SK-N-SH (cell line): Measurements from ENCODE around the gene WNK1. TPM values are rescaled to one million over a fixed set of nuclear protein-coding genes. Genes with fewer than 3 reads are reported as not detected.
"Not testable (repeated sequence)": the region's sequence is repeated elsewhere in the genome, so short reads cannot be mapped to it uniquely, and the experiment has no call there.

ENCODE experiments used
- CTCF ChIA-PET: fragments of 300-600, 350-600 bp; formaldehyde crosslinking; extraction: SDS; loops from one replicate; lab custom pipeline; 2021; lab: Yijun Ruan, JAX
- POLR2A ChIA-PET: fragments of 350-600 bp; sonication (Branson Sonifier 250); formaldehyde crosslinking; extraction: SDS; loops from one replicate; lab custom pipeline; 2020; ENCODE audit warnings: antibody characterized with exemption, inconsistent platforms; lab: Yijun Ruan, JAX
- DNase-seq: peaks from one replicate; pipeline ENCODE4 v3.0.0; 2012
- H2AFZ ChIP-seq: fragments of 200-600 bp; sonication (generic); 2 replicates; pipeline ENCODE4 v1.8.1; 2016; ENCODE audit warnings: antibody characterized with exemption, mild to moderate bottlenecking, low read depth
- H3F3A ChIP-seq: fragments of 200-600 bp; sonication (generic); replicated peaks from 2 replicates; pipeline ENCODE3; 2016; ENCODE audit warnings: antibody characterized with exemption, mild to moderate bottlenecking; ENCODE audit not compliant: insufficient read depth
- H3K27ac ChIP-seq, 2 experiments: fragments of 200-500 bp in 1 of 2; fragments of 200-600 bp in 1 of 2; sonication (Bioruptor generic) in 1 of 2; sonication (generic), shearing (Covaris generic) in 1 of 2; 2 replicates each; pipeline versions ENCODE4 v1.5.1 to v1.6.1; 2014 to 2016; ENCODE audit warnings: low read depth in 2 of 2, inconsistent platforms in 1 of 2, low read length in 1 of 2, mild to moderate bottlenecking in 1 of 2, mixed read lengths in 1 of 2
- H3K27me3 ChIP-seq: fragments of 200-600 bp; sonication (generic), shearing (Covaris generic); 2 replicates; pipeline ENCODE4 v1.6.1; 2016; ENCODE audit warnings: mixed run types; ENCODE audit not compliant: insufficient read depth
- H3K36me3 ChIP-seq, 2 experiments: fragments of 200-500 bp in 1 of 2; fragments of 200-600 bp in 1 of 2; sonication (Bioruptor generic) in 1 of 2; sonication (generic) in 1 of 2; replicated peaks in 1 of 2; 2 replicates each; pipeline versions ENCODE3 to v1.5.1; 2014 to 2016; ENCODE audit warnings: low read length in 1 of 2, mild to moderate bottlenecking in 1 of 2; ENCODE audit not compliant: insufficient read depth in 2 of 2, control insufficient read depth in 1 of 2
- H3K4me1 ChIP-seq, 2 experiments: fragments of 200-500 bp in 1 of 2; fragments of 200-600 bp in 1 of 2; sonication (Bioruptor generic) in 1 of 2; sonication (generic), shearing (Covaris generic) in 1 of 2; 2 replicates each; pipeline versions ENCODE4 v1.5.1 to v1.6.1; 2014 to 2016; ENCODE audit warnings: low read depth in 1 of 2, low read length in 1 of 2, mixed run types in 1 of 2; ENCODE audit not compliant: insufficient read depth in 2 of 2, control insufficient read depth in 1 of 2
- H3K4me2 ChIP-seq: fragments of 200-600 bp; sonication (generic), shearing (Covaris generic); 2 replicates; pipeline ENCODE4 v1.6.1; 2017; ENCODE audit warnings: mixed run types
- H3K4me3 ChIP-seq, 2 experiments: fragments of 200-500 bp in 1 of 2; fragments of 200-600 bp in 1 of 2; sonication (Bioruptor generic) in 1 of 2; sonication (generic), shearing (Covaris generic) in 1 of 2; 2 replicates each; pipeline versions ENCODE4 v1.5.1 to v1.8.1; 2014 to 2016; ENCODE audit warnings: low read depth in 2 of 2, inconsistent platforms in 1 of 2, low read length in 1 of 2, mild to moderate bottlenecking in 1 of 2, mixed read lengths in 1 of 2, moderate library complexity in 1 of 2
- H3K79me2 ChIP-seq: fragments of 200-600 bp; sonication (generic); 2 replicates; pipeline ENCODE4 v1.8.1; 2017; ENCODE audit warnings: mild to moderate bottlenecking; ENCODE audit not compliant: insufficient read depth
- H3K9ac ChIP-seq: fragments of 200-600 bp; sonication (generic); 2 replicates; pipeline ENCODE4 v1.6.1; 2017; ENCODE audit warnings: mixed run types
- H3K9me2 ChIP-seq: fragments of 200-600 bp; sonication (generic); 2 replicates; pipeline ENCODE4 v1.6.1; 2017; ENCODE audit warnings: mixed run types
- H3K9me3 ChIP-seq: fragments of 200-600 bp; sonication (generic); 2 replicates; pipeline ENCODE4 v1.6.1; 2017; ENCODE audit warnings: mixed run types, mild to moderate bottlenecking, moderate library complexity
- H4K20me1 ChIP-seq: fragments of 200-600 bp; sonication (generic); 2 replicates; pipeline ENCODE4 v1.6.1; 2017; ENCODE audit warnings: mild to moderate bottlenecking, mixed run types; ENCODE audit not compliant: insufficient read depth
- GATA2 ChIP-seq: sonication (generic); formaldehyde crosslinking; IDR thresholded peaks from 2 replicates; pipeline ENCODE4 v1.5.0; 2020; ENCODE audit warnings: mild to moderate bottlenecking, missing genetic modification reagents
- NFIC ChIP-seq: IDR thresholded peaks from 2 replicates; pipeline ENCODE4 v1.4.0; 2012; ENCODE audit warnings: borderline replicate concordance
- PBX3 ChIP-seq: IDR thresholded peaks from 2 replicates; pipeline ENCODE4; 2012
- POLR2AphosphoS5 ChIP-seq: IDR thresholded peaks from 2 replicates; pipeline ENCODE4 v1.6.1; 2012; ENCODE audit warnings: low read depth, low read length
- RXRA ChIP-seq: IDR thresholded peaks from 2 replicates; pipeline ENCODE4 v1.4.0; 2012; ENCODE audit warnings: low read depth, mild to moderate bottlenecking, borderline replicate concordance
- TCF12 ChIP-seq: IDR thresholded peaks from 2 replicates; pipeline ENCODE4 v1.4.0; 2012
- WGBS: methylation state at CpG from one replicate; pipeline ENCODE4 v1.1.6; 2017; ENCODE audit warnings: low lambda C conversion rate; 5-methylcytosine and 5-hydroxymethylcytosine counted together
- polyA plus RNA-seq, 3 experiments: library from polyadenylated mRNA; depleted of rRNA; stranded (reverse); fragments of >200 nt; gene quantifications; 2 replicates each; pipeline ENCODE4 v1.2.3, GENCODE V29; 2012
- TF ChIP-seq, protein P1 (sequence below): IDR thresholded peaks from 2 replicates; pipeline ENCODE4 v1.4.0; 2012; ENCODE audit warnings: low read depth, borderline replicate concordance

The WNK1 gene
- polyA plus RNA-seq, 1 of the 3 experiments (the other 2 are of a cell fraction), result 30.5 TPM

DNA sequence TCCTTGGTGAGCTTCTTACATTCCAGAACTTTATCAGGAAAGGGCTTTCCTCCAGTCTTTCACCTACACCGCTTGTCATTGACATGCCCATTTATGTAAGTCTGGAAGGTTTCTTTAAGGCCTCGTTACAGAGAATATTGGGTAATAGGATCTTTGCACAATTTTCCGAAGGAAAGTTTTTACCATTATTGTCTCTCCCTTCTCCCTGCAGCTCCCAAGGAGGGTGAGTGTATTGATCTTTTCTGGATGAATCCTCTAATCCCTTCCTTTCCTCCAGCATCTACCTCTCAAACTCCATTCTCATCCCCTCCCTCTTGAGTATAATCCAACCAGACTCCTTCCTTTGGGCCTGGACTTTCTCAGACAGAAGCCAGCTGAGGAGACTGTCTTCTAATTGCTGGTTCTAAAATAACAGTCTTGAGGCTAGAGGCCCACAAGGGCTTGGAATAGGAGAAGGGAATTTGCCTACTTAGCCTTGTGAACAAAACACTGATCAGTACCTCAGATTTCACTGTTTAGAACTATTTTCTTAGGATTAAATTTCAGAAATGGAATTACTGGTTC is 21.8 kb downstream of the WNK1 start:
- no peak for DNase-seq
- Histone ChIP-seq H3K79me2 (peaks cover 100% of the 10 kb centered on the region), H3K9ac (no peak overlapping the region), H3K27me3 (no peaks in the 10 kb centered on the region), H3K9me3 (no peaks in the 10 kb centered on the region), H3K9me2 (no peaks in the 10 kb centered on the region), H3K4me3 (no peak overlapping the region), H4K20me1 (peaks cover 95% of the 10 kb centered on the region), H3K4me2 (0 out of 2 replicates have a peak overlapping the region, but pooled peaks have one; percentile 10), H2AFZ (no peak overlapping the region)
- 89% methylated on average over 3 of the region's 3 CpGs for WGBS
- POLR2A ChIA-PET, result no interaction called here
- TF ChIP-seq RXRA, result no peak
- TF ChIP-seq GATA2 (CRISPR knock-in tag), result no peak
- TF ChIP-seq NFIC, result no peak
- TF ChIP-seq, protein P1, sequence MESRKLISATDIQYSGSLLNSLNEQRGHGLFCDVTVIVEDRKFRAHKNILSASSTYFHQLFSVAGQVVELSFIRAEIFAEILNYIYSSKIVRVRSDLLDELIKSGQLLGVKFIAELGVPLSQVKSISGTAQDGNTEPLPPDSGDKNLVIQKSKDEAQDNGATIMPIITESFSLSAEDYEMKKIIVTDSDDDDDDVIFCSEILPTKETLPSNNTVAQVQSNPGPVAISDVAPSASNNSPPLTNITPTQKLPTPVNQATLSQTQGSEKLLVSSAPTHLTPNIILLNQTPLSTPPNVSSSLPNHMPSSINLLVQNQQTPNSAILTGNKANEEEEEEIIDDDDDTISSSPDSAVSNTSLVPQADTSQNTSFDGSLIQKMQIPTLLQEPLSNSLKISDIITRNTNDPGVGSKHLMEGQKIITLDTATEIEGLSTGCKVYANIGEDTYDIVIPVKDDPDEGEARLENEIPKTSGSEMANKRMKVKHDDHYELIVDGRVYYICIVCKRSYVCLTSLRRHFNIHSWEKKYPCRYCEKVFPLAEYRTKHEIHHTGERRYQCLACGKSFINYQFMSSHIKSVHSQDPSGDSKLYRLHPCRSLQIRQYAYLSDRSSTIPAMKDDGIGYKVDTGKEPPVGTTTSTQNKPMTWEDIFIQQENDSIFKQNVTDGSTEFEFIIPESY, result no peak
- TF ChIP-seq POLR2AphosphoS5, result no peak
- peak; percentile 61 for TF ChIP-seq TCF12
- peak; percentile 48 for TF ChIP-seq PBX3
- TF ChIP-seq, all 33 proteins: peak for 2
- Histone ChIP-seq H3K27ac (peak overlapping the region; percentile 29 to 62; a peak in 3 of 4 replicates), H3K4me1 (peaks cover 3 to 24% of the 10 kb centered on the region in 2 experiments; a peak in 3 of 4 replicates), H3F3A (peaks cover 10% of the 10 kb centered on the region), H3K36me3 (no peaks in the 10 kb centered on the region)
- CTCF ChIA-PET, result interaction anchor here (1.0 to 1.7 kb wide), 2 partner anchors 22 to 40 kb away, joined by 3 to 4 read pairs; no protein-coding TSS in a partner anchor

- not testable (repeated sequence) for H3K27me3 ChIP-seq, H3K9me3 ChIP-seq, H3K4me3 ChIP-seq, DNase-seq, H2AFZ ChIP-seq, H3K36me3 ChIP-seq, H3K4me2 ChIP-seq, H3K9me2 ChIP-seq, H3K9ac ChIP-seq, H3K27ac ChIP-seq
- POLR2A ChIA-PET, result interaction anchor here (1.2 kb wide), 1 partner anchor 10 kb away, joined by 3 read pairs; no protein-coding TSS in a partner anchor
- peaks cover 15 to 36% of the 10 kb centered on the region in 2 experiments for H3K4me1 ChIP-seq
- H4K20me1 ChIP-seq, result peaks cover 95% of the 10 kb centered on the region
- CTCF ChIA-PET, result interaction anchor here (0.8 to 2.1 kb wide), 7 partner anchors 12 to 206 kb away, joined by 3 to 7 read pairs (median 3); no protein-coding TSS in a partner anchor
- H3F3A ChIP-seq, result peaks cover 26% of the 10 kb centered on the region
- WGBS, result 88% methylated on average over 10 of the region's 15 CpGs
- H3K79me2 ChIP-seq, result peaks cover 99% of the 10 kb centered on the region
Observed at GRCh38 chr12:775973-776771, 23.8 kb downstream of the WNK1 start.

DNA sequence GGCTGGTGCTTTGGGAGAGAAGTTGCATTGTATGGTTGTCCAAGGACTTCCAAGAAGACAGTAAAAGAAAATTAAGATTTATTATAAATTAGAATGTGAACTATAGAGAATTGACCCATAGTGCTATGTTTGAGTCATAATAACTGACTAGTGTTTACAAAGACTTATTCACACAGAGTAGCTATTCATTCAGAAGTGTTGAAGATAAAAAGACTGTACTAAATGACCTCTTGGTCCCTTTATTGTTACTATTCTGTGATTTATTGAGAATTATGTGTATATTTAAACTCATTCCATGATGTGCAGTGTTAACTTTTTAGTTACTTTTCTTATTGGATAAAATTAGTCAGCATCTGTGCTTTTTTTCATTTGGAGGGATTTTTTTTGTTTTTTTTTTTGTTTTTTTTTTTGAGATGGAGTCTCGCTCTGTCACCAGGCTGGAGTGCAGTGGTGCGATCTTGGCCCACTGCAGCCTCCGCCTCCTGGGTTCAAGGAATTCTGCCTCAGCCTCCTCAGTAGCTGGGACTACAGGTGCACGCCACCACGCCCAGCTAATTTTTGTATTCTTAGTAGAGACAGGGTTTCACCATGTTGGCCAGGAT is 24.5 kb downstream of the WNK1 start:
- not testable (repeated sequence) for H3K4me3 ChIP-seq, H2AFZ ChIP-seq
- CTCF ChIA-PET, result interaction anchor here (1.0 to 1.5 kb wide), 8 partner anchors 15 to 38 kb away, joined by 3 to 7 read pairs (median 3); no protein-coding TSS in a partner anchor

More for the DNA sequence above, 24.5 kb downstream of the WNK1 start:
- not testable (repeated sequence) for H3K4me2 ChIP-seq, H3K36me3 ChIP-seq, H3K9me2 ChIP-seq, DNase-seq, H3K9ac ChIP-seq, H3K27me3 ChIP-seq, H3K9me3 ChIP-seq, H3K27ac ChIP-seq
- Histone ChIP-seq H4K20me1 (peaks cover 93% of the 10 kb centered on the region), H3K4me1 (peaks cover 18 to 40% of the 10 kb centered on the region in 2 experiments), H3K79me2 (peaks cover 99% of the 10 kb centered on the region), H3F3A (peaks cover 27% of the 10 kb centered on the region)
- POLR2A ChIA-PET, result interaction anchor here (1.2 kb wide), 1 partner anchor 11 kb away, joined by 3 read pairs; no protein-coding TSS in a partner anchor
- WGBS, result 97% methylated on average over 5 of the region's 5 CpGs
